ENCODE results near the gene SERF2. TPM values are rescaled to one million over a fixed set of nuclear protein-coding genes. Genes with fewer than 3 reads are reported as not detected.

The SERF2 gene
- total and polyA plus RNA-seq, 2 experiments from 2014 or later, result 996 to 3,311 TPM

DNA sequence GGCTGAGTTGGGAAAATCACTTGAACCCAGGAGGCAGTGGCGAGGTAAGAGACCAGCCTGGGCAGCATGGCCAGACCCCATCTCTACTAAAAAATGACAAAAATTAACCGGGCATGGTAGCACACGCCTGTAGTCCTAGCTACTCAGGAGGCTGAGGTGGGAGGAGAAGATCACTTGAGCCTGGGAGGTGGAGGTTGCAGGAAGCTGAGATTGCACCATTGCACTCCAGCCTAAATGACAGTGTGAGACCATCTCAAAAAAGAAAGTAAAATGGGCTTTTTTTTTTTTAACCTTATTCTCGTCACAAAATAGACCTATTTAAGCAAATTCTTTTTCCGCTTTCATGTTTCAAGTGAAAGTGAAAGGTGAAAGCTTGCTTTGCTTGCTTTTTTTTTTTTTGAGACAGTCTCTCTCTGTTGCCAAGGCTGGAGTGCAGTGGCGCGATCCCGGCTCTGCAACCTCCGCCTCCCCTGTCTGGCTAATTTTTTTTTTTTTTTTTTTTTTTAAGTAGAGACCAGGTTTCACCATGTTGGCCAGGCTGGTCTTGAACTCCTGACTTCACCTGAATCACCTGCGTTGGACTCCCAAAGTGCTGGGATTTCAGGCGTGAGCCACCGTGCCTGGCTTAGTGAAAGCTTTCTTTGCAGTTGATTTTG is 42.3 kb upstream of the SERF2 start:
- Histone ChIP-seq H3K4me1 (ENCODE audit: insufficient read depth) (peaks cover 25% of the 10 kb centered on the region), H3K79me2 (ENCODE audit: insufficient read depth) (peaks cover 91% of the 10 kb centered on the region), H3K4me3 (peak overlapping the region; percentile 92), H3K36me3 (ENCODE audit: low read depth) (peaks cover 13% of the 10 kb centered on the region), H3F3A (ENCODE audit: insufficient read depth) (0 out of 2 replicates have a peak, but pooled peaks cover 6% of the 10 kb centered on the region), H3K27ac (peak overlapping the region; percentile 12; the same call in 1 of the 2 replicates), H3K9me3 (ENCODE audit: low read depth) (no peaks in the 10 kb centered on the region), H3K9me2 (ENCODE audit: insufficient read depth) (no peaks in the 10 kb centered on the region), H2AFZ (no peak overlapping the region), H4K20me1 (ENCODE audit: insufficient read depth) (peaks cover 15% of the 10 kb centered on the region; the same call in 1 of the 2 replicates), H3K9ac (peak overlapping the region; percentile 7; the same call in 1 of the 2 replicates), H3K27me3 (replicated peaks; ENCODE audit: insufficient read depth) (no peaks in the 10 kb centered on the region), H3K4me2 (ENCODE audit: unreplicated experiment) (peak overlapping the region; percentile 33)
- WGBS, 2 experiments (ENCODE audit: low coverage in 1 of 2, low lambda C conversion rate in 2 of 2, missing lambda C conversion rate in 2 of 2), result 41 to 43% methylated on average over 12 of the region's 12 CpGs
- TF ChIP-seq EZH2 (IDR thresholded peaks at IDR 0.05; ENCODE audit: insufficient read depth, poor library complexity, severe bottlenecking), result no peak
- TF ChIP-seq EZH2phosphoT487 (IDR thresholded peaks at IDR 0.05; ENCODE audit: insufficient read depth, low read depth), result no peak
- peak; percentile 42 for DNase-seq
- in situ Hi-C loops (cut with MboI), result no loop called here

DNA sequence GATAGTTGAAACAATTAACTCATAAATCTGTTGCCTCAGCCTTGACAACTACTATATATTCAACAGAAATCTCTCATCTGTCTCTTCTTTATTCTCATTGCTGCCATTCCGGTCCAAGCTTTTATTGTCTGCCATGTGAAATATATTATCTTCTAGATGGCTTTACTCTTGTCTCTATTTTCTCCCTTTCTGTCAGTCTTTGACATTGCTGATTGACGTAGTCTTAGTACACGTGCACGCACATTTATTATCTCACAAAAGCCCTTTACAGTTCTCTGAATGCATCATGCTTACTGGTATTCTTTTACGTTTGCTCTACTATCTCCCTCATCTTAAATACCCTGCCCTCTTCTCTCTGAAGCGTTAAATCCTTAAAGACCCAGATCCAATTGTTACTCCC is 40.2 kb upstream of the SERF2 start:
- 0 out of 2 replicates have a peak, but pooled peaks cover 5% of the 10 kb centered on the region for H3F3A ChIP-seq (ENCODE audit: insufficient read depth)
- no peak overlapping the region for H3K4me3 ChIP-seq
- H3K9me3 ChIP-seq (ENCODE audit: low read depth), result no peaks in the 10 kb centered on the region
- no peak overlapping the region for H2AFZ ChIP-seq
- no peak overlapping the region for H3K9ac ChIP-seq
- no peaks in the 10 kb centered on the region for H3K9me2 ChIP-seq (ENCODE audit: insufficient read depth)
- in situ Hi-C loops (cut with MboI), result no loop called here
- WGBS, 2 experiments (ENCODE audit: low coverage in 1 of 2, low lambda C conversion rate in 2 of 2, missing lambda C conversion rate in 2 of 2), result 67 to 72% methylated on average over 6 of the region's 6 CpGs
- H4K20me1 ChIP-seq (ENCODE audit: insufficient read depth), result peaks cover 15% of the 10 kb centered on the region; the same call in 1 of the 2 replicates
- H3K4me2 ChIP-seq (ENCODE audit: unreplicated experiment), result no peak overlapping the region
- TF ChIP-seq EZH2phosphoT487 (IDR thresholded peaks at IDR 0.05; ENCODE audit: insufficient read depth, low read depth) (no peak), EZH2 (IDR thresholded peaks at IDR 0.05; ENCODE audit: insufficient read depth, poor library complexity, severe bottlenecking) (no peak)
- H3K79me2 ChIP-seq (ENCODE audit: insufficient read depth), result peaks cover 100% of the 10 kb centered on the region
- peaks cover 25% of the 10 kb centered on the region for H3K4me1 ChIP-seq (ENCODE audit: insufficient read depth)
- H3K27ac ChIP-seq, result no peak overlapping the region
- no peak for DNase-seq
- no peaks in the 10 kb centered on the region for H3K27me3 ChIP-seq (replicated peaks; ENCODE audit: insufficient read depth)
- H3K36me3 ChIP-seq (ENCODE audit: low read depth), result peaks cover 30% of the 10 kb centered on the region

DNA sequence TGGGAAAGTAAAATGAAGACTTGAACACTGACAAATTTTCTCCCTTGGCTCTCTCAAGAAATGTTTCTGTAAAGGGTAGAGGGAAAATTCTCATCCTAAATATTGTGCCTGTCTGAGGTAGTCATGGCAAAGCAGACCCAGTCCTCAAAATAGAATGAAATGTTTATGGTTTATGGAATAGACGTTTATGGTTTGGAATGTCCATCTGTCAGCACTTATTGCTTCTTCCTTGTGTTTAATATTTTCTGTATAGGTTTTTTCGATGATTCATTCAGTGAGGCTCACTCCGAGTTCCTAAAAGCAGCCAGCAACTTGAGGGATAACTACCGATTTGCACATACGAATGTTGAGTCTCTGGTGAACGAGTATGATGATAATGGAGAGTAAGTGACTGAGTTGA is 29.3 kb upstream of the SERF2 start:
- peaks cover 44% of the 10 kb centered on the region for H3F3A ChIP-seq (ENCODE audit: insufficient read depth)
- H3K9me2 ChIP-seq (ENCODE audit: insufficient read depth), result no peaks in the 10 kb centered on the region
- no peak overlapping the region for H3K9ac ChIP-seq
- DNase-seq, result peak; percentile 31
- H3K4me3 ChIP-seq, result no peak overlapping the region
- WGBS, 2 experiments (ENCODE audit: low coverage in 1 of 2, low lambda C conversion rate in 2 of 2, missing lambda C conversion rate in 2 of 2), result 46 to 50% methylated on average over 6 of the region's 6 CpGs
- H3K9me3 ChIP-seq (ENCODE audit: low read depth), result no peaks in the 10 kb centered on the region
- peaks cover 15% of the 10 kb centered on the region for H3K4me1 ChIP-seq (ENCODE audit: insufficient read depth)
- H3K79me2 ChIP-seq (ENCODE audit: insufficient read depth), result peaks cover 34% of the 10 kb centered on the region
- in situ Hi-C loops (cut with MboI), result no loop called here
- no peak overlapping the region for H3K4me2 ChIP-seq (ENCODE audit: unreplicated experiment)
- H3K27ac ChIP-seq, result peak overlapping the region; percentile 36
- H3K27me3 ChIP-seq (replicated peaks; ENCODE audit: insufficient read depth), result no peaks in the 10 kb centered on the region
- H2AFZ ChIP-seq, result no peak overlapping the region
- H4K20me1 ChIP-seq (ENCODE audit: insufficient read depth), result no peaks in the 10 kb centered on the region
- peaks cover 70% of the 10 kb centered on the region for H3K36me3 ChIP-seq (ENCODE audit: low read depth)
- TF ChIP-seq EZH2 (IDR thresholded peaks at IDR 0.05; ENCODE audit: insufficient read depth, poor library complexity, severe bottlenecking) (no peak), EZH2phosphoT487 (IDR thresholded peaks at IDR 0.05; ENCODE audit: insufficient read depth, low read depth) (no peak)

DNA sequence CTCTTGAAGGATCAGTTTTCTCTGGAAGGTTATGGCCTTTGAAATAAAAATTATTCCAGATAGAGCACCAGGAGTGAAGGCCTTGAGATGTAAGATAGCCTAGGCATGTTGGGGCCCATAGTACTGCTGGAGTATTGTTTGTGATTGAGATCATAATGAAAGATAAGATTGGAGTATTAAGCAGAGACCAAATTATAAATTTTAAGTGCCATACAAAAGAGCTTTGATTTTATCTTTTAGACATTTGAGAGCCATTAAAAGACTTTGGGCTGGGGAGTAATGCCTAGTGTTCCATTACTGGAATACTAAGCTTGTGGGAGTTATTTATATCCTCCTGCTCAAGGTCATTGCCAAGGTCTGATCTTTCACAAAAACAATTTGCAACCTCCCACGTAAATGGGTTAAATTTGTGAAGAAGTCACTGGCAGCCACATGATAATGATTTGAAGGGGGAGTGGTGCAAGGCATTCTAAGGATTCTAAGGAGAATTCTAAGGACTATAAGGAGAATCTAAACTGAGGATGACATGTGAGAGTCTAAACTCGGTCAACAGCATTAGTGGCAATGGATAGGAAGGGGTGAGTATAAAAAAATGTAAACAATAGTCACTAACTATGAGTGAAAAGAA is 28.2 kb upstream of the SERF2 start:
- in situ Hi-C loops (cut with MboI), result no loop called here
- Histone ChIP-seq H2AFZ (no peak overlapping the region), H3K4me3 (no peak overlapping the region), H3K9me3 (ENCODE audit: low read depth) (no peaks in the 10 kb centered on the region), H3K4me2 (ENCODE audit: unreplicated experiment) (no peak overlapping the region), H3K9me2 (ENCODE audit: insufficient read depth) (no peaks in the 10 kb centered on the region), H3K27me3 (replicated peaks; ENCODE audit: insufficient read depth) (no peaks in the 10 kb centered on the region), H3K27ac (peak overlapping the region; percentile 36; the same call in 1 of the 2 replicates), H3K4me1 (ENCODE audit: insufficient read depth) (peaks cover 15% of the 10 kb centered on the region), H3K36me3 (ENCODE audit: low read depth) (peaks cover 73% of the 10 kb centered on the region), H4K20me1 (ENCODE audit: insufficient read depth) (no peaks in the 10 kb centered on the region), H3K9ac (no peak overlapping the region), H3F3A (ENCODE audit: insufficient read depth) (peaks cover 47% of the 10 kb centered on the region), H3K79me2 (ENCODE audit: insufficient read depth) (peaks cover 24% of the 10 kb centered on the region)
- no peak for TF ChIP-seq EZH2phosphoT487 (IDR thresholded peaks at IDR 0.05; ENCODE audit: insufficient read depth, low read depth)
- no peak for TF ChIP-seq EZH2 (IDR thresholded peaks at IDR 0.05; ENCODE audit: insufficient read depth, poor library complexity, severe bottlenecking)
- DNase-seq, result no peak
- WGBS, 2 experiments (ENCODE audit: low coverage in 1 of 2, low lambda C conversion rate in 2 of 2, missing lambda C conversion rate in 2 of 2), result 51 to 56% methylated on average over 2 of the region's 2 CpGs

All from GM23248 (cell line).